Ishikawa (cell line): ENCODE results near the gene STYX.

Experiments
- CEBPB ChIP-seq: IDR thresholded peaks from 2 replicates; pipeline ENCODE4 v1.6.1; 2012
- CREB1 ChIP-seq: IDR thresholded peaks from 2 replicates; pipeline ENCODE4 v1.6.1; 2012; ENCODE audit warnings: low read depth
- EGR1 ChIP-seq: IDR thresholded peaks from 2 replicates; pipeline ENCODE4 v1.6.1; 2012
- EP300 ChIP-seq: IDR thresholded peaks from 2 replicates; pipeline ENCODE4 v1.6.1; 2012; ENCODE audit warnings: borderline replicate concordance
- FOXM1 ChIP-seq: IDR thresholded peaks from 2 replicates; pipeline ENCODE4 v1.6.1; 2012; ENCODE audit warnings: low read depth, borderline replicate concordance
- MAX ChIP-seq: IDR thresholded peaks from 2 replicates; pipeline ENCODE4 v1.6.1; 2012
- NFIC ChIP-seq: IDR thresholded peaks from 2 replicates; pipeline ENCODE4 v1.6.1; 2012
- RAD21 ChIP-seq: IDR thresholded peaks from 2 replicates; pipeline ENCODE4 v1.6.1; 2012; ENCODE audit warnings: low read depth
- REST ChIP-seq: IDR thresholded peaks from 2 replicates; pipeline ENCODE4 v1.6.1; 2012; ENCODE audit warnings: low read depth, mild to moderate bottlenecking
- TAF1 ChIP-seq: IDR thresholded peaks from 2 replicates; pipeline ENCODE4 v1.6.1; 2012; ENCODE audit warnings: low read depth, mild to moderate bottlenecking
- TCF12 ChIP-seq: IDR thresholded peaks from 2 replicates; pipeline ENCODE4 v1.6.1; 2012; ENCODE audit warnings: low read depth
- TEAD4 ChIP-seq: IDR thresholded peaks from 2 replicates; pipeline ENCODE4 v1.6.1; 2012
- USF1 ChIP-seq: IDR thresholded peaks from 2 replicates; pipeline ENCODE4 v1.6.1; 2012
- YY1 ChIP-seq: IDR thresholded peaks from 2 replicates; pipeline ENCODE4 v1.6.1; 2012; ENCODE audit warnings: low read depth
- ZBTB7A ChIP-seq: IDR thresholded peaks from 2 replicates; pipeline ENCODE4 v1.6.1; 2012; ENCODE audit warnings: low read depth

The STYX gene

GRCh38 chr14:52755607-52756316 is 25.8 kb downstream of the STYX start:
- TF ChIP-seq TAF1 = no peak
- no peak for TF ChIP-seq YY1
- no peak for TF ChIP-seq RAD21
- no peak for TF ChIP-seq FOXM1
- no peak for TF ChIP-seq TCF12
- TF ChIP-seq MAX = no peak
- no peak for TF ChIP-seq TEAD4
- TF ChIP-seq ZBTB7A = no peak
- TF ChIP-seq CREB1 = no peak
- no peak for TF ChIP-seq NFIC
- no peak for TF ChIP-seq EGR1
- no peak for TF ChIP-seq USF1
- TF ChIP-seq CEBPB = no peak

GRCh38 chr14:52759145-52759544 is 29.2 kb downstream of the STYX start:
- no peak for TF ChIP-seq YY1
- TF ChIP-seq ZBTB7A = no peak
- TF ChIP-seq MAX = no peak
- no peak for TF ChIP-seq USF1
- TF ChIP-seq TAF1 = no peak
- no peak for TF ChIP-seq NFIC
- no peak for TF ChIP-seq REST
- TF ChIP-seq CREB1 = no peak
- no peak for TF ChIP-seq RAD21
- TF ChIP-seq EGR1 = no peak
- TF ChIP-seq EP300 = no peak
- no peak for TF ChIP-seq CEBPB
- no peak for TF ChIP-seq FOXM1
- TF ChIP-seq TEAD4 = no peak
- TF ChIP-seq TCF12 = no peak

- no peak for TF ChIP-seq MAX
- TF ChIP-seq TEAD4 = no peak
- no peak for TF ChIP-seq RAD21
- no peak for TF ChIP-seq USF1
- TF ChIP-seq EGR1 = no peak
- no peak for TF ChIP-seq FOXM1
- no peak for TF ChIP-seq TCF12
- TF ChIP-seq YY1 = no peak
Observed at GRCh38 chr14:52767058-52767833, 37.3 kb downstream of the STYX start.

- TF ChIP-seq TAF1 = no peak
- no peak for TF ChIP-seq USF1
- TF ChIP-seq EGR1 = no peak
- no peak for TF ChIP-seq TEAD4
- TF ChIP-seq CREB1 = no peak
- TF ChIP-seq ZBTB7A = no peak
- no peak for TF ChIP-seq CEBPB
- TF ChIP-seq NFIC = no peak
- no peak for TF ChIP-seq YY1
- TF ChIP-seq TCF12 = no peak
- TF ChIP-seq MAX = no peak
- no peak for TF ChIP-seq EP300
- TF ChIP-seq FOXM1 = no peak
- TF ChIP-seq REST = no peak
- no peak for TF ChIP-seq RAD21
Observed at GRCh38 chr14:52769887-52770286, 39.9 kb downstream of the STYX start.
